Measurements from ENCODE around the gene KLHL40. TPM values are rescaled to one million over a fixed set of nuclear protein-coding genes. Genes with fewer than 3 reads are reported as not detected.

The KLHL40 gene
- not detected for total RNA-seq

GRCh38 chr3:42685363-42685881 is at the start of gene KLHL40:
Gene KLHL40 (plus strand): TSS chr3:42685537. CDS start chr3:42685619, 82 bp downstream.
- DNase-seq (no peak), ATAC-seq (replicated peaks in 1 of 2) (no peak)
- Mint-ChIP-seq H3K27ac (no peak within 1 kb of the TSS), H3K27me3 (ENCODE audit: low read depth) (peaks cover 51% of the 10 kb centered on the region), H3K9me3 (no peaks in the 10 kb centered on the region), H3K4me1 (ENCODE audit: low read depth) (peaks cover 22% of the 10 kb centered on the region), H3K4me3 (peak within 1 kb of the TSS; percentile 46 to 77), H3K36me3 (ENCODE audit: insufficient read depth in 2 of 2) (no peaks in the 10 kb centered on the region)

- H3K9me3 Mint-ChIP-seq: no peaks in the 10 kb centered on the region
- ATAC-seq (replicated peaks in 1 of 2) (no peak), DNase-seq (no peak)
- H3K36me3 Mint-ChIP-seq (ENCODE audit: insufficient read depth in 2 of 2): peaks cover 9 to 17% of the 10 kb centered on the region in 2 donors
- H3K4me3 Mint-ChIP-seq: no peak overlapping the region
- H3K27ac Mint-ChIP-seq: no peak overlapping the region
- H3K27me3 Mint-ChIP-seq (ENCODE audit: low read depth): no peaks in the 10 kb centered on the region
- H3K4me1 Mint-ChIP-seq (ENCODE audit: low read depth): peaks cover 21% of the 10 kb centered on the region
These were observed 48.3 kb upstream of the KLHL40 start for GRCh38 chr3:42637001-42637400.

- no peak overlapping the region for H3K27ac Mint-ChIP-seq
- no peaks in the 10 kb centered on the region for H3K9me3 Mint-ChIP-seq
- H3K4me1 Mint-ChIP-seq (ENCODE audit: low read depth): peaks cover 17% of the 10 kb centered on the region
- H3K27me3 Mint-ChIP-seq (ENCODE audit: low read depth): no peaks in the 10 kb centered on the region
- no peak overlapping the region for H3K4me3 Mint-ChIP-seq
- peak; percentile 66 to 67 for DNase-seq
- ATAC-seq (replicated peaks in 1 of 2): peak; percentile 89 to 91
- H3K36me3 Mint-ChIP-seq (ENCODE audit: insufficient read depth in 2 of 2): peaks cover 11 to 18% of the 10 kb centered on the region in 2 donors
These were observed 46.9 kb upstream of the KLHL40 start for GRCh38 chr3:42638339-42638842.

- Mint-ChIP-seq H3K4me1 (ENCODE audit: low read depth) (peaks cover 17% of the 10 kb centered on the region), H3K36me3 (ENCODE audit: insufficient read depth in 2 of 2) (peaks cover 9 to 15% of the 10 kb centered on the region in 2 donors), H3K4me3 (no peak overlapping the region), H3K9me3 (no peaks in the 10 kb centered on the region), H3K27ac (no peak overlapping the region), H3K27me3 (ENCODE audit: low read depth) (no peaks in the 10 kb centered on the region)
- DNase-seq (no peak), ATAC-seq (replicated peaks in 1 of 2) (no peak)
These were observed 46.1 kb upstream of the KLHL40 start for GRCh38 chr3:42639192-42639591.

GRCh38 chr3:42640129-42640528 is 45.2 kb upstream of the KLHL40 start:
- ATAC-seq (replicated peaks in 1 of 2) (no peak), DNase-seq (no peak)
- Mint-ChIP-seq H3K9me3 (no peaks in the 10 kb centered on the region), H3K27me3 (ENCODE audit: low read depth) (no peaks in the 10 kb centered on the region), H3K4me3 (no peak overlapping the region), H3K27ac (peak overlapping the region; percentile 74), H3K4me1 (ENCODE audit: low read depth) (peaks cover 12% of the 10 kb centered on the region), H3K36me3 (ENCODE audit: insufficient read depth in 2 of 2) (peaks cover 10 to 20% of the 10 kb centered on the region in 2 donors)

- DNase-seq (no peak), ATAC-seq (replicated peaks in 1 of 2) (no peak)
- H3K27me3 Mint-ChIP-seq (ENCODE audit: low read depth): no peaks in the 10 kb centered on the region
- H3K4me3 Mint-ChIP-seq: peak overlapping the region; percentile 7 to 57
- no peaks in the 10 kb centered on the region for H3K9me3 Mint-ChIP-seq
- H3K4me1 Mint-ChIP-seq (ENCODE audit: low read depth): peaks cover 8% of the 10 kb centered on the region
- peaks cover 9 to 20% of the 10 kb centered on the region in 2 donors for H3K36me3 Mint-ChIP-seq (ENCODE audit: insufficient read depth in 2 of 2)
- peak overlapping the region; percentile 74 for H3K27ac Mint-ChIP-seq
These were observed 44.5 kb upstream of the KLHL40 start for GRCh38 chr3:42640771-42641370.

GRCh38 chr3:42647821-42648459 is 37.4 kb upstream of the KLHL40 start:
- Mint-ChIP-seq H3K9me3 (no peaks in the 10 kb centered on the region), H3K4me1 (ENCODE audit: low read depth) (peaks cover 11% of the 10 kb centered on the region), H3K27me3 (ENCODE audit: low read depth) (peaks cover 14% of the 10 kb centered on the region), H3K4me3 (no peak overlapping the region), H3K27ac (no peak overlapping the region), H3K36me3 (ENCODE audit: insufficient read depth in 2 of 2) (peaks cover 2 to 13% of the 10 kb centered on the region in 2 donors)
- DNase-seq: no peak
- no peak for ATAC-seq (replicated peaks in 1 of 2)

GRCh38 chr3:42649006-42649405 is 36.3 kb upstream of the KLHL40 start:
- no peak overlapping the region for H3K27ac Mint-ChIP-seq
- H3K4me1 Mint-ChIP-seq (ENCODE audit: low read depth): peaks cover 20% of the 10 kb centered on the region
- H3K27me3 Mint-ChIP-seq (ENCODE audit: low read depth): peaks cover 14% of the 10 kb centered on the region
- ATAC-seq (replicated peaks in 1 of 2) (no peak), DNase-seq (no peak)
- H3K4me3 Mint-ChIP-seq: no peak overlapping the region
- H3K9me3 Mint-ChIP-seq: no peaks in the 10 kb centered on the region
- H3K36me3 Mint-ChIP-seq (ENCODE audit: insufficient read depth in 2 of 2): peaks cover 2 to 11% of the 10 kb centered on the region in 2 donors

GRCh38 chr3:42649783-42650182 is 35.6 kb upstream of the KLHL40 start:
- H3K27ac Mint-ChIP-seq: no peak overlapping the region
- H3K36me3 Mint-ChIP-seq (ENCODE audit: insufficient read depth in 2 of 2): peaks cover under 1 to 7% of the 10 kb centered on the region in 2 donors
- ATAC-seq (replicated peaks in 1 of 2) (no peak), DNase-seq (no peak)
- peaks cover 20% of the 10 kb centered on the region for H3K4me1 Mint-ChIP-seq (ENCODE audit: low read depth)
- no peaks in the 10 kb centered on the region for H3K9me3 Mint-ChIP-seq
- H3K4me3 Mint-ChIP-seq: no peak overlapping the region
- peaks cover 14% of the 10 kb centered on the region for H3K27me3 Mint-ChIP-seq (ENCODE audit: low read depth)

- Mint-ChIP-seq H3K27ac (no peak overlapping the region), H3K4me1 (ENCODE audit: low read depth) (peaks cover 20% of the 10 kb centered on the region), H3K4me3 (no peak overlapping the region), H3K36me3 (ENCODE audit: insufficient read depth in 2 of 2) (peaks cover 0 to 3% of the 10 kb centered on the region in 2 donors), H3K27me3 (ENCODE audit: low read depth) (peaks cover 14% of the 10 kb centered on the region), H3K9me3 (no peaks in the 10 kb centered on the region)
- DNase-seq (no peak), ATAC-seq (replicated peaks in 1 of 2) (no peak)
These were observed 33.9 kb upstream of the KLHL40 start for GRCh38 chr3:42651248-42652091.

- DNase-seq (no peak), ATAC-seq (replicated peaks in 1 of 2) (no peak)
- H3K4me1 Mint-ChIP-seq (ENCODE audit: low read depth): peaks cover 20% of the 10 kb centered on the region
- H3K36me3 Mint-ChIP-seq (ENCODE audit: insufficient read depth in 2 of 2): peaks cover 0 to 3% of the 10 kb centered on the region in 2 donors
- H3K9me3 Mint-ChIP-seq: no peaks in the 10 kb centered on the region
- H3K27ac Mint-ChIP-seq: no peak overlapping the region
- H3K27me3 Mint-ChIP-seq (ENCODE audit: low read depth): peaks cover 14% of the 10 kb centered on the region
- H3K4me3 Mint-ChIP-seq: no peak overlapping the region
These were observed 33.1 kb upstream of the KLHL40 start for GRCh38 chr3:42652251-42652610.

GRCh38 chr3:42652611-42653302 is 32.6 kb upstream of the KLHL40 start:
- peak in 1 of 2 donors; percentile 31 for ATAC-seq (replicated peaks in 1 of 2)
- H3K36me3 Mint-ChIP-seq (ENCODE audit: insufficient read depth in 2 of 2): peaks cover 0 to 3% of the 10 kb centered on the region in 2 donors
- H3K4me1 Mint-ChIP-seq (ENCODE audit: low read depth): peaks cover 20% of the 10 kb centered on the region

More at GRCh38 chr3:42652611-42653302, 32.6 kb upstream of the KLHL40 start:
- Mint-ChIP-seq H3K9me3 (no peaks in the 10 kb centered on the region), H3K27me3 (ENCODE audit: low read depth) (peaks cover 14% of the 10 kb centered on the region), H3K27ac (no peak overlapping the region), H3K4me3 (peak overlapping the region; percentile 29 to 89)
- DNase-seq: no peak

Data from activated T-cell treated with anti-CD3 and anti-CD28 coated beads, Interleukin-2, amount 50 U/mL, for 72 hours (primary cell).